ENCODE measurements around the gene CST4.
A peak's percentile ranks its signal among the peaks of the same experiment; 100 is the strongest.
"Not testable (repeated sequence)": the region's sequence is repeated elsewhere in the genome, so short reads cannot be mapped to it uniquely, and the experiment has no call there.

CST4 gene

DNA sequence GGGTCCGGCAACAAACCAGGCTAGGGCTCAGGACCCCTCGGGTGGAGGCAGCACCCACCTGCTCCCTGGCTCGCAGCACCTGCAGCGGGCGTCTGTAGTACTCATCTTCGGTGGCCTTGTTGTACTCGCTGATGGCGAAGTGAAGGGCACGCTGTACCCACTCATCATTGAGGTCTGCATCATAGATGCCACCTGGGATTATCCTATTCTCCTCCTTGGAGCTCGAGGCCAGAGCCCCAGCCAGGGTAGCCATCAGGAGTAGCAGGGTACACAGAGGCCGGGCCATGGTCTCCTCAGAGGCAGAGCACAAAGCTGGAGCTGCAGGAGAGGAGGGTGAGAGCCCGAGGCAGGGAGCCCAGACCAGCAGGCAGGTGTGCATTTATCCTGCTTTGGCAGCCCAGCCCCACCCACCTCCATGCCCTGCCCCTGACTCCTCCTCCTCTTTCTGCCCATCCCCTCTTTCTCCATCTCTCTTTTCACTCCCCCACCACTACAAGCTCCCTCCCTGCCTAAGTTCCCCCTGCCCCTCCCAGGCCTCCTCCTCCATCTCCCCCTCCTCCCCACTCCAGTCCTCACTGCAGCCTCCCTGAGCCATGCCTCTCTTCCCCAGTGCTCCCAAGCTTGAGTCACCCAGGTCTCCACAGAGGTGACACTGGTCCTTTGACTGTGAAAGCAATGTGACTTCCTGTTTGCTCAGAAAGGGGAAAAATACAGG lies at the start of gene CST4:
Gene CST4 (minus strand): TSS at position 355 of the 715 bp plus-strand sequence. CDS start 69 bp downstream, at position 286.
- not testable (repeated sequence) for DNase-seq

DNA sequence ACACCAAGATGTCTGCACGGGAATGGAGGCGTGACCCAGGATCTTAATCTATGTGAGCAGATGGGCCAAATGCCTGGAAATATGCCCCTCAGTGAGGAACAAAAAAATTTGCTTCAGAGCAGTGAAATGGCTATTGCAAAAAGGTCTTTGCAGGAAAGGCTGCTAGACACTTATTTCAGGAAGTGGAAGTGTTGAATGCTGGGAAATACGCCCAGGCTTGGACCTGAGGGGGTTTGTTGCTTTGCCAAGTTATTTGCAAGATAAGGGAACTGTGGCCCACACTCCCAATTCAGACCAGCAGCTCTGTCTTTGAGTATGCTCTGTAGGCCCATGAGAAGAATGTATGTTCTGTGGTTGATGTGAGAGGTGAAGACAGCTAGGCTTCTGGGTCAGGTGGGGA lies 46.6 kb upstream of the CST4 start:
- DNase-seq: not testable (repeated sequence)

DNA sequence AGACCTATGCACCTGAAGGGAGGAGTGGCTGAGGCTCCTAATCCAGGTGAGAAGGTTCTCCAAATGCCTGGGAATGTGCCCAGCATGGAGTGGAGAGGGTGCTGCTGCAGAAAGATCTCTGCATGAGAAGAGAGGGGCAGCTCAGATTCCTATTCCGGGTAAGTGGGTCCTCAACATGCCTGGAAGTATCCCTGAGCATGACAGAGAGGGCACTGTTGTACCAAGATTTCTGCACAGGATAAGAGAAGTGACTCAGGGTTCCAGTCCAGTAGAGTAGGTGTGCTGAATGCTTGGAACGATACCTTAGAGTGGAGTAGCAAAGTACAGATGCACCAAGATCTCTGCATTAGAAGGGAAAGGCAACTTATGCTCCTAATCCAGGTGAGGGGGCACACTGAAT lies 46.1 kb upstream of the CST4 start:
- not testable (repeated sequence) for DNase-seq

GRCh38 chr20:23734440-23734839 lies 45.6 kb upstream of the CST4 start:
- DNase-seq: not testable (repeated sequence)

- DNase-seq: no peak
These were observed 38.2 kb upstream of the CST4 start for GRCh38 chr20:23727016-23727415.

GRCh38 chr20:23725102-23725501 lies 36.3 kb upstream of the CST4 start:
- DNase-seq: no peak

- DNase-seq: not testable (repeated sequence)
These were observed 34.9 kb upstream of the CST4 start for GRCh38 chr20:23723659-23724307.

DNA sequence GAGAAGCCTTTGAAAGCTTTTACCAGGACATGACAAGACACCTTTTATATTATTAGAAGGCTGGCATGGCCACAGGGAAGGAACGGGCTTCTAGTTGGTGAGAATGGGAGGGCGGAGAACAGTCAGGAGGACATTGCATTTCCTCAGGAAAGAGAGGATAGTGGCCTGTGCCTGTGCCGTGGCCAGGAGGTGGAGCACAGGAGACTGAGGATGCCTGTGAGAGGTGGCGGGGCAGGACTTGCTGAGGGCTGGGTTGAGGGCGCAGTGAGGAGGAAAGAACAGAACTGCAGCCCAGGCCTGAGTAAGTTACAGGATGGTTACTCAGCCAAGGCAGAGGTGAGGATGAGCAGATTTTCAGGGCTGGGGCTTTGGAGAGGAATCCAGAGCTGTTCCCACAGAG lies 34.0 kb upstream of the CST4 start:
- DNase-seq: not testable (repeated sequence)

DNA sequence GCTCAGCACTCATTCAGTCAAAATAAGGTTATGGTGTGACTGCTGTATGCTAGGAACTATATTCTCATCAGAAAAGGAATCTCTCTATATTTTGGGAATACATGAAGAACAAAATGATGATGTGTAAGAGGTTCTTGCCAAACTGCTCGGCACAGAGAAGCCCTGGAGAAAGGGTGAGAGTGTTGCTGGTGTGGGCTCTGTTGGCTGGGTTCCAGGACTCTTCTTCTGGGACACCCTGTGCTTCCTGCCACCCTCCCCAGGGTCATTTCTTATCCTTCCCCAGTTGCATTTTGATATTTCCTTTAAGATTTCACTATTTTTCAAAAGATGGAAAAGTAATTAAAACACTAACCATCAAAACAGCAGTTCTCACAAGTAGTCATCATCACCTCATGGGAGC lies 33.1 kb upstream of the CST4 start:
- no peak for DNase-seq

GRCh38 chr20:23719351-23719750 lies 30.5 kb upstream of the CST4 start:
- not testable (repeated sequence) for DNase-seq

DNA sequence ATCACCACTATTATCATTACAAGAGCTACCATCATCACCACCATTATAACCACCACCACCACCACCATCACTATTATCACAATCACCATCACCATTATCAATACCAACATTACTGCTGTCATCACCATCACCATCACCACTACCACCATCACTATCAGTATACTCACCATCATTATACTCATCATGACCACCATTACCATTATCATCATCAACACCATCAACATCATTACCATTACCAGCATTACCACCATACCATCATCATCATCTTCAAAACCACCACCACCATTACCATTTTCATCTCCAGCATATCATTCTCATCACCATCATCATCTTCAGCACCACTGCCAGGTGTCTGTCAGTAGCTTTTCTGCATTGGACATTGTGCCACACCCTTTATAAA lies 22.9 kb upstream of the CST4 start:
- not testable (repeated sequence) for DNase-seq

GRCh38 chr20:23710771-23711170 lies 21.9 kb upstream of the CST4 start:
- DNase-seq: no peak

DNA sequence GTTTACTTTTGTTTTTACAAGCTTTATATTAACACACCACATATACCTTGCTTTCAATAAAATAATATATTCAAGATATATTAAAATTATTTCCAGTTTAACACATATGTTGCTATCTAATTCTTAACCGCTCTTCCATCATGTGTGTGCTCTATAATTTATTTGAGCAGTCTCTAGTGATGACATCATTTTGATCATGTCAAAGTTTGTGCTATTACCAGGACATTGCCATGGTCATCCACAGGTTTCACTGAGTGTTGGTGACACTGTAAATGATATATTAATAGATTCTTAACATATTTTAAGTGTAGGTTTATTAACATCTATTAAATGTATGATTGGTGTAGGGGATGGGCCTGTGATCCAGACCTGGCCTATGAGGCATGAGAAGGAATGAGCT lies 17.1 kb upstream of the CST4 start:
- DNase-seq: no peak

- no peak for DNase-seq
These were observed 13.2 kb upstream of the CST4 start for GRCh38 chr20:23702021-23702420.

DNA sequence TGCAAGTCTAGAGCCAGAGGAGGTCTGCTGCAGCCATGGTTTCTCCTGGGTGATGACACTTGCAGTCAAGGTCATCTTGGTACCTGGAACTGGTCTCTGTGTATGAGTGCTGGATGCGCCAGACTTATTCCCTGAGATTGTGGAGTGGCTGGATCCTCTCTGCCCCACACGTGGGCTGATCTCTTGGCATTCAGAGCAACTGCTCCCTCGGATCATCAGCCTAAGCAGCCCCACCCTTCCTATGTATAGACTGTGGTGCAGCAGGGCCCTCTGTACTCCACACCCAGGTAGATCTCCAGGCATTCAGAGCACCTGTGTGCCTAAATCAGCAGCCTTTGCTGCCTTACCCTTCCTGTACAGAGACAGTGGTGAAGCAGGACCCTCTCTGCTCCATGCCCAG lies 12.1 kb upstream of the CST4 start:
- DNase-seq: no peak

DNA sequence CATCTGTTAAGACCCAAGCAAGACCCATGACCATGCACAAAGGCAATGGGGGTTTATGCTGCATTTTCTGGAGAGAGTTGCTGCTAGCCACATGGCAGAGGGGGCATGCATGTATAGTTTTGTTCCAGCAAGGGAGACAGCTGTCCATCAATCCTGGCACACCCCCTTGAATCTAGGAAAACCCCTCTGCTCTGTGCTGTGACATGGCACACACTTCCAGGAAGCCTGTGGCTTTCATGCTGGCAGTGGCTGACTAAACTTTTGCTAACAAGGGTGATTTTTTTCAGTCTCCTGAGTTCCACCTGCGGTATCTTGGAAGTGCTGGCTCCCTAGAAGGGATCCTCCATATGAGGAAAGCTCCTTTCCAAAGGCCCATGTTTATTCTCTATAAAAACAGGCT lies 9.1 kb upstream of the CST4 start:
- DNase-seq: no peak

- peak; percentile 19 for DNase-seq
These were observed 6.2 kb upstream of the CST4 start for GRCh38 chr20:23695068-23695395.

- peak; percentile 12 for DNase-seq
These were observed 5.6 kb upstream of the CST4 start for GRCh38 chr20:23694178-23695067.

DNA sequence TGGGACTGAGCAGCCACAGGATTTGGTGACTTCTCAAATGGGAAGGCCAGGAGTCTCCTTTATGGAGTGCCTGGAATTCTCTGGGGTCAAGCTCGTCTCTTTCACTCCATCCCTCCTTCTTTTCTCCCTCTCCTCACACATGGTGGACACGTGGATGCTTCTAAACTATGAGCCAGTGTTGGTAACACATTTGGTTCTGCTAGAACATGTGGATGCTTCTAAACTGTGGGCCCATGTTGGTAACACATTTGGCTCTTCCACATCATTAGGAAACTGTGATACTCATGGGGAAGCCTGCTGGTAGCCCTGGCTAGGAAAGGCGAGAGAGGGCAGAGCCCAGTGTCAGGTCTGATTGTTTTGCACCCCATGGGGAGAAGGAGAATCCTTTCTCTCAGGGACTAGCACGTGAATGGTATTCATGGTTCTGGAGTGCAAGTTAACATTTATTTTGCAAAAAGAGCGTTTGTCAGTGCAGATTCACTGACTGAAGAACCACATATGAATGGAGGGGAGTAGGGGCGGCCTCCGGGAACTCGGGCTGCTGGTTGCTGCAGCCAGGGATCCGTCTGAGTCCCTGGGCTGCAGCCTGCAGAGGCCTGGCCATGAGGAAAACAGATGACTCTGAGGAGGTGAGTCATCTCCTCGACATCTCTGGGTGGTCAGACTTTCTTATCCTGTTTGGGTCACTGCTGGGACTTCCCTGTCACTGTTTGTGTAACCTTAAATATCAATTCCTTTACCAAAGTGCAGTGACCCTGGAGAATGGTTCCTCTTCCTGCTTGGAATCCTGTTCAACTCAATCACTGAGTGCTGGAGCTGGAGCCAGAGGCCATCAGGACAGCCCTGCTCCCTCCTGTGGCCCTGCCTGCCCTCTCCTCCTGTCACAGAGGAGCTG lies 4.1 kb upstream of the CST4 start:
- not testable (repeated sequence) for DNase-seq

DNA sequence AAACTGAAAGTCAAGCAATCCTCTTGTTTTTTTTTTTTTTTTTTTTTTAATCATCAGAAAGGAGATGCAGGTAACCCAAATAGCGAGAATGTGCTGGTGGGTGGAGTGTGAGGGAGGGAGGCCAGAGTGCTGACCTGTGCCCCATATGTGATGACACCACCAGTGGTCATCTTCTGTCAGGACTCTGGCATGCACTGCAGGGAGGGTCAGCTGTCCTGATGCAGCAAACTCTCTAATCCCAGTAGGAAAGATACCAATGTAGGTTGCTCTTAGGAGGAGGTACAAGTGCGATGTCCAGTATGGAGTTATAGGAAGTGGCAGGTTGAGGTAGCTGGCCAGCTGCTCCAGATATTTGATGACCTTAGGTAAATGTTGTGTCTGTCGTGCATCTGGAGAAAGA lies 2.8 kb upstream of the CST4 start:
- DNase-seq: no peak

GRCh38 chr20:23690581-23690980 lies 1.7 kb upstream of the CST4 start:
- DNase-seq: no peak

GRCh38 chr20:23689399-23689690 lies 507 bp upstream of the CST4 start:
- DNase-seq: no peak

- DNase-seq: no peak
These were observed 852 bp downstream of the CST4 start for GRCh38 chr20:23687986-23688385.
